Stimulated activated CD4-positive, alpha-beta T cell treated with anti-CD3 and anti-CD28 coated beads, Interleukin-4, amount 100 ng/mL, for 48 hours (primary cell): ENCODE measurements around the gene UBTD1.

Experiments
- DNase-seq, 2 donors: peaks; one replicate each; pipeline ENCODE4 v3.0.0-alpha.2; 2020; ENCODE audit warnings: low read depth in 2 of 2

The UBTD1 gene

GRCh38 chr10:97584798-97585438 is 86.2 kb downstream of the UBTD1 start:
- DNase-seq, result no peak

GRCh38 chr10:97585439-97585811 is 86.7 kb downstream of the UBTD1 start:
- no peak for DNase-seq

- DNase-seq, result no peak
Measured at GRCh38 chr10:97587183-97587582, 88.5 kb downstream of the UBTD1 start.

- DNase-seq, result no peak
Measured at GRCh38 chr10:97589479-97589878, 90.8 kb downstream of the UBTD1 start, which contains the start of gene C10orf62. TSS of gene C10orf62 (plus strand) at chr10:97589721. CDS start at chr10:97589898, 177 bp downstream.

- DNase-seq, result no peak
Measured at GRCh38 chr10:97590082-97590747, 91.5 kb downstream of the UBTD1 start.

- DNase-seq, result no peak
Measured at GRCh38 chr10:97590748-97591495, 92.2 kb downstream of the UBTD1 start.

- DNase-seq, result no peak
Measured at GRCh38 chr10:97593421-97593820, 94.7 kb downstream of the UBTD1 start.

- no peak for DNase-seq
Measured at GRCh38 chr10:97596101-97597082, 97.7 kb downstream of the UBTD1 start.

- DNase-seq, result no peak
Measured at GRCh38 chr10:97597778-97598177, 99.1 kb downstream of the UBTD1 start.

GRCh38 chr10:97598407-97599271 is 99.9 kb downstream of the UBTD1 start:
- DNase-seq, result no peak

- DNase-seq, result no peak
Measured at GRCh38 chr10:97599272-97599619, 100.5 kb downstream of the UBTD1 start.

GRCh38 chr10:97600616-97601015 is 101.9 kb downstream of the UBTD1 start:
- no peak for DNase-seq

GRCh38 chr10:97601268-97602215 is 102.8 kb downstream of the UBTD1 start:
- no peak for DNase-seq

GRCh38 chr10:97607095-97607636 is 108.4 kb downstream of the UBTD1 start:
- DNase-seq, result no peak

GRCh38 chr10:97608991-97609561 is 110.4 kb downstream of the UBTD1 start:
- no peak for DNase-seq

GRCh38 chr10:97611473-97611872 is 112.7 kb downstream of the UBTD1 start:
- no peak for DNase-seq

- no peak for DNase-seq
Measured at GRCh38 chr10:97612386-97612785, 113.7 kb downstream of the UBTD1 start.

GRCh38 chr10:97618285-97618684 is 119.6 kb downstream of the UBTD1 start:
- DNase-seq, result no peak

GRCh38 chr10:97618733-97619132 is 120.0 kb downstream of the UBTD1 start:
- no peak for DNase-seq
